WERI-Rb-1 (cell line): ENCODE measurements around the gene KRTAP3-2.
A peak's percentile ranks its signal among the peaks of the same experiment; 100 is the strongest.

ENCODE experiments used
- DNase-seq: peaks from one replicate; pipeline ENCODE4 v3.0.0-alpha.2; 2020
- H3K27ac ChIP-seq: fragments of 250-450 bp; sonication (Bioruptor Pico); 2 replicates; pipeline ENCODE4 v1.5.1; 2020; ENCODE audit warnings: mild to moderate bottlenecking, moderate library complexity
- H3K27me3 ChIP-seq: fragments of 250-450 bp; sonication (Bioruptor Pico); 2 replicates; pipeline ENCODE4 v1.5.1; 2021; ENCODE audit warnings: mild to moderate bottlenecking, low read depth, moderate library complexity; ENCODE audit not compliant: insufficient read depth, severe bottlenecking
- H3K36me3 ChIP-seq: fragments of 250-450 bp; sonication (Bioruptor Pico); 2 replicates; pipeline ENCODE4 v1.5.1; 2020; ENCODE audit warnings: mild to moderate bottlenecking, moderate library complexity
- H3K4me3 ChIP-seq: 2 replicates; pipeline ENCODE4 v1.5.1; 2011; ENCODE audit warnings: low read depth, mild to moderate bottlenecking, control low read depth, low read length
- H3K9me3 ChIP-seq: fragments of 250-450 bp; sonication (Bioruptor Pico); 2 replicates; pipeline ENCODE4 v1.5.1; 2021; ENCODE audit warnings: mild to moderate bottlenecking, moderate library complexity; ENCODE audit not compliant: severe bottlenecking
- CTCF ChIP-seq: IDR thresholded peaks from 2 replicates; pipeline ENCODE4 v1.5.1; 2011; ENCODE audit warnings: low read depth, mild to moderate bottlenecking, control low read depth, inconsistent platforms, low read length

The KRTAP3-2 gene

GRCh38 chr17:40993839-40994238 is 5.9 kb downstream of the KRTAP3-2 start, which contains the start of gene KRTAP3-3:
Gene KRTAP3-3, minus strand, starts transcription at chr17:40994164. Its CDS starts 67 bp downstream, at chr17:40994097.
- peak; percentile 93 for DNase-seq
- peak within 1 kb of the TSS; percentile 8; the same call in 1 of the 2 replicates for H3K4me3 ChIP-seq
- TF ChIP-seq CTCF: no peak

DNA sequence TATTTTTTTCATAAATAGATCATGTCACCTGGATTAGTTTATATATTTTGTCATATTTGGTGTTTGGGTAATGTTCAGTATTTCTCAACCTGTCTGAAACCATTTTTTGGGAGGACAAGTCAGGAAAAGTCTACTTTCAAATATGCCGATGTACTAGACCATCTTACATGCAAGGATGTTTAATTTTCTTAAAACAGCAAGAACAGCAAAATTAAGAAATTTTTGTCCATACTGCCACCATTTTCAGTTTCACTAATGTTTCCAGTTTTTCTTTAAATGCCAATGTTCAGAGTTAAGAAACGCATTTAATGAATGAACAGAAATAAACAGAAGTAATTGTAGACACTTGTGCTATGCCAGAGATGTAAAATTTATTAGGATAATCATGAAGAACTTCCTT is 6.6 kb downstream of the KRTAP3-2 start:
- H3K4me3 ChIP-seq: no peak overlapping the region
- H3K9me3 ChIP-seq: peaks cover 9% of the 10 kb centered on the region
- H3K27ac ChIP-seq: peak overlapping the region; percentile 65
- no peaks in the 10 kb centered on the region for H3K27me3 ChIP-seq
- no peak for TF ChIP-seq CTCF
- DNase-seq: no peak
- no peaks in the 10 kb centered on the region for H3K36me3 ChIP-seq

More at GRCh38 chr17:40993839-40994238, 5.9 kb downstream of the KRTAP3-2 start, which contains the start of gene KRTAP3-3:
- Histone ChIP-seq H3K36me3 (no peaks in the 10 kb centered on the region), H3K27ac (peak within 1 kb of the TSS; percentile 65), H3K27me3 (no peaks in the 10 kb centered on the region), H3K9me3 (peaks cover 9% of the 10 kb centered on the region)

- TF ChIP-seq CTCF: no peak
- Histone ChIP-seq H3K27me3 (no peaks in the 10 kb centered on the region), H3K36me3 (no peaks in the 10 kb centered on the region), H3K27ac (no peak overlapping the region), H3K9me3 (peaks cover 9% of the 10 kb centered on the region), H3K4me3 (no peak overlapping the region)
- no peak for DNase-seq
Measured at GRCh38 chr17:40992666-40993065, 7.0 kb downstream of the KRTAP3-2 start.

- Histone ChIP-seq H3K4me3 (no peak overlapping the region), H3K27me3 (no peaks in the 10 kb centered on the region), H3K9me3 (peaks cover 9% of the 10 kb centered on the region), H3K36me3 (no peaks in the 10 kb centered on the region), H3K27ac (no peak overlapping the region)
- no peak for TF ChIP-seq CTCF
- no peak for DNase-seq
Measured at GRCh38 chr17:40986920-40987319, 12.8 kb downstream of the KRTAP3-2 start.

DNA sequence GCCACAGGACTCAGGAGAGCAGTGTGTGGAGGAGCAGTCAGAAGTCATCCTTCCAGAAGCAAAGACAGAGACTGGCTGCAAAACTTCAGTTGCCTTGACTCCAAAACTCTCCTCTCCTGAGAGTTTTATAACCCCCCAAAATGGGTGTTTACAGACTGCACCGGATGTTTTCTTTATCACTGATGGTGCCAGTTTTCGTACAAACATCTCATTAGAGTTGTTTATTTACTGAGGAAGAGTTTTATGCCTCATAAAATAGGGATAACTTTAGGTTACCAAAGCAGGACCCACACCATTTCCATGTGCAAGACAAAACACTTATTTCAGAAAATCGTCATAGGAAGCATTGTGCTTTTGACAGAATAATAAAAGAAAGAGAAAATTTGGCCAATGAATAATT is 15.5 kb downstream of the KRTAP3-2 start, which contains the start of gene KRT40:
TSS of gene KRT40 (minus strand) at position 101 of the 400 bp plus-strand sequence. CDS start at position 48, 53 bp downstream.
- no peak for DNase-seq
- Histone ChIP-seq H3K9me3 (no peaks in the 10 kb centered on the region), H3K27ac (no peak within 1 kb of the TSS), H3K27me3 (no peaks in the 10 kb centered on the region), H3K4me3 (no peak within 1 kb of the TSS), H3K36me3 (no peaks in the 10 kb centered on the region)
- TF ChIP-seq CTCF: no peak

DNA sequence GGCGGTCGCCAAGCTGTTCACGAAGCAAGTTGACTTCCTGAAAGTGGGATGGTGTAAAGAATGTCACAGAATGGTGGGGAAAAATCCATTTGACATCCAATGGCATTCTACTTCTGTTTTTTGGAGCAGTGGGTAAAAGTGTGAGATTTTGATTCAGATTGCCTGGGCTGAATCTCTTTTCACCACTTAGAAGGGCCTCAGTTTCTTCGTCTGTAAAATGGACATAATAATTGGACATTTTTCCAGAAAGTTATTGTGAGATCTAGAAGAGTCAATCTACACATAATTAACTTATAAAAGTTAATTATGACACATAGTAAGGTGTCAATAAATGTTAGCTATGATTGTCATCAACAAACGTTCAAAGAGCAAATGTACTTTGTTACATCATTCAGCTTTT is 18.6 kb downstream of the KRTAP3-2 start:
- Histone ChIP-seq H3K4me3 (peak overlapping the region; percentile 37), H3K9me3 (no peaks in the 10 kb centered on the region), H3K27me3 (no peaks in the 10 kb centered on the region), H3K36me3 (no peaks in the 10 kb centered on the region), H3K27ac (peak overlapping the region; percentile 75)
- TF ChIP-seq CTCF: no peak
- DNase-seq: no peak
